Stimulated activated CD4-positive, alpha-beta T cell treated with anti-CD3 and anti-CD28 coated beads, Interleukin-15, amount 100 ng/mL, for 24 hours (primary cell): ENCODE data around the gene CUX1.
"Not testable (repeated sequence)": the region's sequence is repeated elsewhere in the genome, so short reads cannot be mapped to it uniquely, and the experiment has no call there.

Experiments
- DNase-seq: peaks from one replicate; pipeline ENCODE4 v3.0.0-alpha.2; 2020

CUX1 gene

DNA sequence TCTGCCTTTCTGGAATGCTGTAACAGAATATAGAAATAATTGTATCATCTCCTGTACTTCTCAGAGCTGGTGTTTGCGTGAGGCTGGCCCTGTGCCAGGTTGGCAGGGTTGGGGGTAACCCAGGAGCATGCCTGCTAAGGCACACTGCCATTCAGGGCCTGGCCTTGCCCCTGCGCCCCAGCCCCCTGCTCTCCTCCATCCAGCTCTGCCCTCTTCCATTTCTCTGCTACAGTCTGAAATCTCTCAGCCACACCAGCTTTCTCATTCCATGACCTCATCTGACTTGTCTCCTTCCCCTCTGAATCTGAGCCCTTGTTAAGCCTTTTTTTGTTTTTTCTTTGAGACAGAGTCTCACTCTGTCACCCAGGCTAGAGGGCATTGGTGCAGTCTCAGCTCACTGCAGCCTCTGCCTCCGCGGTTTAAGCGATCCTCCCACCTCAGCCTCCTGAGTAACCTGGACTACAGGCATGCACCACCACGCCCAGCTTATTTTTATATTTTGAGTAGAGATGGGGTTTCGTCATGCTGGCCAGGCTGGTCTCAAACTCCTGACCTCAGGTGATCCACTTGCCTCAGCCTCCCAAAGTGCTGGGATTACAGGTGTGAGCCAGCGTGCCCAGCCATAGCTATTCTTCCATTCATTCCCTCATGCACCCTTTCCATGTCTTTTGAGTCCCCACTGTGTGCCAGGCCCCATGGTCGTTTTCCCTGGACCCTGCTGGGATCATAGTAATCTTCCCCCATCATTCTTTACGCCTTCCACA, 206.8 kb downstream of the CUX1 start:
- DNase-seq, result no peak

DNA sequence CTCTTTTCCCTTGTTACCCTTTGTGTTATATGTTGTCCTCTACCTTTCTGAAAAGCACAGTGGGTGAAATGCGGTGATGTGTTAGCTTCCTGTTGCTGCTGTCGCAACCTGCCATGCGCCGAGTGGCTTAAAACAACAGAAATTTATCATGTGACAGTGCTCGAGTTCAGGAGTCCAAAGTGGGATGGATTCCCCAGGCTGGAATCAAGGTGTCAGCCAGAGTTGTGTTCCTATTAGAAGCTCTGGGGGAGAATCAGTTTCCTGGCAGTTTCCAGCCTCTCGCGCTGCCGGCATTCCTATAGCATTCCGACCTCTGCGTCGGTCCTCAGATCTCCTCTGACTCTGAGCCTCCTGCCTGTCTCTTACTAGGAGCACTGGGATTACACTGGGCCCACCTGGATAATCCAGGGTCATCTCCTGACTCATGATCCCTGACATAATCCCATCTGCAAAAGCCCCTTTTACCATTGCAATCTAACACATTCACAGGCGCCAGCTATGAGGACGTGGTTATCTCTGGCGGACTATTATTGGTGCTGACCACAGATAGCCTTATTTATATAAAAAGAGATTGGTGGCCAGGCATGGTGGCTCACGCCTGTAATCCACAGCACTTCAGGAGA, 207.5 kb downstream of the CUX1 start:
- DNase-seq, result no peak

DNA sequence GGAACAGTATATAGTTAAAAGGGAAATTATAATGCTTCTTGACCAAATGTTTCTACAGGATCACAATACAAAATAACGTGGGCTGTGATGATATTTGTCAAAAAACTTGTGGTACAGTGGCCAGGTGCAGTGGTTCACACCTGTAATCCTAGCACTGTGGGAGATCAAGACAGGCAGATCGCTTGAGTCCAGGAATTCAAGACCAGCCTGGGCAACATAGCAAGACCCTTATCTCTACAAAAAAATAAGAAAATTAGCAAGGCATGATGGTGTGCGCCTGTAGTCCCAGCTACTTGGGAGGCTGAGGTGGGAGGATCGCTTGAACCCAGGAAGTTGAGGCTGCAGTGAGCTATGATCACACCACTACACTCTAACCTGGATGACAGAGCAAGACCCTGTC, 208.4 kb downstream of the CUX1 start:
- not testable (repeated sequence) for DNase-seq

DNA sequence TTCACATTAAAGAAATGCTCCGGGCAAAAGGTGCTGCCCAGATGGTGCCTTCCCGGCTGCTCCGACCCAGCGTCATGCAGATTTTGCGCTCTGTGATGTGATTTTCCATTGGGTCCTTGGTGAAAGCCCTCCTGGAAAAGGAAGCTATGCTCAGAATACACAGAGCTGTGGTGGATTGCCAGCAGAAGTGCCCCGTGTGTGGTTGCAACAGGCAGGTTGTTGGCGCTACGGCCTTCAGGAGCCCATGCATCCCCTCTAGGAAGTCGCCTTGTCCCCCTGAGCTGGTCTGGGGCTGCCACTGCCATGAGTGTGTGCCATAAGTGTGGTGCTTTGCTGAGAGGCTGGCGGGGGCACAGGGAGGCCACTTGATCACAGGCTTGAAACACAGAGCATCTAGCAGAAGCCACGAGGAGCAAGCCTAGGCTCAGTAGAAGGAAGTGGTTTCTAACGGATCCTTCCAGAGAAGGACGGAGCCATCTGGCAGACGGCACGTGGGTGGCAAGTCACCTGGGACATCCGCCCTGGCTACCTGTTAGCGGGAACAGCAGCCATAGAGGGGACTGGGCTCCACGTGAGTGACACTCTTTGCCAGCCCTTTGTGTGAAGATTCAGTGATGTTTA, 210.9 kb downstream of the CUX1 start:
- peak; percentile 32 for DNase-seq

DNA sequence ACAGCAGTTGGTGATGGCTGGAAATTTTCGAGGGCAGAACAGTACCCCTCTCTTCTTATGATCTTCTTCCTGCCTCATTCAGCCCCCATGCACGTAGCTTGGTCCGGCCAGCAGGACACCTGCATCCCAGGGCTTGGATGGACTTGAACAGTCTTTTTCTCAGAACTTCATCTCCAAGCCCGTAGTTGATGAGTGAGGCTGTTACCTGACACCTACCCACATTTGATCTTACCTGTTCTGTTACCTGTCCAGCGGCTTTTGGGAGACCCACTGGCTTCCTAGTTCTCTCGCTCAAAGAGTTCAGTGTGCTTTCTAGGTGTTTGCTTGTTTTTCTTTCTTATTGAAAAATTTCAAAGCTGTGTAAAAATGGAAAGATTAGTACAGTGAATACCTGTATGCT, 212.2 kb downstream of the CUX1 start:
- no peak for DNase-seq

DNA sequence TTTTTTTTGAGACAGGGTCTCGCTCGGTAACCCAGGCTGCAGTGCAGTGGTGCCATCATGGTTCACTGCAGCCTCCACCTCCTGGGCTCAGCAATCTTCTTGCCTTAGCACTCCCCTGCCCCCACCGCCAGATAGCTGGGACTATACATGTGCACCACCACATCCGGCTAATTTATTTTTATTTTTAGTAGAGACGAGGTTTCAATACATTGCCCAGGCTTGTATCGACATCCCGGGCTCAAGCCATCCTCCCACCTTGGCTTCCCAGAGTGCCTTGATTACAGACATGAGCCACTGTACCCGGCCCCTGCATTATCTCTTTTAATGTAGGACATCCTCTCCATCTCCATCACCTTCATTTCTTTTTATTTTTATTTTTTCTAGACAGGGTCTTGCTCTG, 213.3 kb downstream of the CUX1 start:
- DNase-seq, result no peak

DNA sequence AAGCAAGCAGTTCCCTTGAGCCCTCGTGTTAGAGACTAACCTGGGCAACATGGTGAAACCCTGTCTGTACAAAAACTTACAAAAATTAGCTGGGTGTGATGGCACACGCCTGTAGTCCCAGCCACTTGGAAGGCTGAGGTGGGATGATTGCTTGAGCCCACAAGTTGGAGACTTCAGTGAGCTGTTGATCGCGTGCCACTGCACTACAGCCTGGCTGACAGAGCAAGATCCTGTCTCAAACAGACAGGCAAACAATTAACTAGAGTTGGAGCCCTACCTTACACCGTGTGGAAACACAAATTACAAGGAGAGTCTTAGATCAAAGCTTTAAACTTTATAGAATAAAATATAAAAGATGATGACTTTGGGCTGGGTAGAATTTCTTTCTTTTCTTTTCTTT, 219.5 kb downstream of the CUX1 start:
- DNase-seq, result no peak

DNA sequence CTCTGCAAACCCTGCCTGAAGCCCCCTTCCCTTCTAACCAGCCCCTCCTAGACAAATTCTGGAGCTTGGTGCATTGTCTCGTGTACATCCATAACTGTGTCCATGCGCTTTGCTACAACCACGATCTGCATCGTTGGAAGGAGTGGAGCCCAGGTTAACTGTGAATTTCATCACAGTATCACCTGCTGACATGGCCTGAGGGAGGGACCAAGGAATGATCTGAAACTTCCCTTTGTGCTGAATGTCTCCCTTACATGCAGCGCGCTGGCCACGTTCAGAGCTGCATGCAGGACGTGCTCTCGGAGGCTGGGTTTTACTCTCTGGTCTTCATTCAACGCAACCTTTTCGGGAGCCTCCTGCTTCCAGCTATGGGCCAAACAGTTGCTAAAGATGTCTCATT, 222.3 kb downstream of the CUX1 start:
- DNase-seq, result no peak

DNA sequence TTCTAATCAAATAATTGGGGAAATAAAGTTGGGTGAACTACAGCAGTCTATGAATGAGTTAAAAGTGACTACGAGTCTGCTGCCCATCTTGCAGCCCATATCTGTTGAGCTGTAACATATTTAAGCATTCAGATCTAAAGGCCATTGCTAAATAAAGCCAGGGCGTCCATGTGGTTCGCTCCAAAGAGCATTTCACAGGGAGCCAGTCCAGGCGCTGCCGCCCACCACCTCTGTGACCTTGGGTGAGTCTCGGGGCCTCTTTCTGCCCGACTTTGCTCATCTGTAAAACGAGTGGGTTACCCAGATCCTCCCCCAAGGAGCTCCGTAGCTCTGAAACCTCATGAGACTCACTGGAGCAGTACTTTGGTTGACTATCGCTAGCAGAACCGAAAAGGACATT, 223.1 kb downstream of the CUX1 start:
- DNase-seq, result no peak

DNA sequence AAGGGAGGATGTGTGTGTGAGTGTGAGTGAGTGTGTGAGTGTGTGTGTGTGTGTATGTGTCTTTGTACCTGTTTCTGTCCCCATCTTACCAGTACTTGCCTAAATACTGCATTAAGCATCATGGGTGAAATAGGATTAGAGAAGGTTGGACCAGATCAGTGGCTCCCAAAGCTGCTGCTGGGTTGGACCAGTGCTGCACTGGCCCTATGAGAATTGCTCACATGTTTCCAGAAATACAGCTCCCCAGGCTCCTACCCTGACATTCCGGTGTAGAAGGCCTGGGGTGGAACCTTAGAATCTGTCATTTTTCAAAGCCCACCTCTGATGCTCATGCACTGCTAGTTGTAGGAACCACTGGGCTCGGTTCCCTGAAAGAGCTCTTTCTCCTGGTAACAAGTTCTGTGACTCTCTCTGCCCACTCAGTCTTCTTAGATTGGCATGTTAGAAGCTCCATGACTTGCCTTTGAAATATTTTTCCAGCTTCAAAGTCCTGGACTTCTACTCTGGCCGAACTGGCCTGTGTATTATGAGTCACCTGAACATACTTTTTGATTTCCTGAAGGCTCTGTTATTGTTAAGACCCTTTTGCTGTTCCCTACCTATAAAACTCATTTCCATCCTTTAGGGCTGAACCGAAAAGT, 224.7 kb downstream of the CUX1 start:
- no peak for DNase-seq

DNA sequence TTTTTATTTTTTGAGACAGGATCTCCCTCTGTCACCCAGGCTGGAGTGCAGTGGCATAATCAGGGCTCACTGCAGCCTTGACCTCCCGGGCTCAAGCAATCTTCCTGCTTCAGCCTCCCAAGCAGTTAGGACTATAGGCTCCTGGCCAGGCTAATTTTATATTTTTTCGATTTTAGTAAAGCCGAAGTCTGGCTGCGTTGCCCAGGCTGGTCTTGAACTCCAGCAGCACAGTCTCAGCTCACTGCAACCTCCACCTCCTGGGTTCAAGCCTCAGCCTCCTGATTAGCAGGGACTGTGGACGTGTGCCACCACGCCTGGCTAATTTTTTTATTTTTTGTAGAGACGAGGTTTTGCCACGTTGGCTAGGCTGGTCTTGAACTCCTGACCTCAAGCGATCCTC, 225.4 kb downstream of the CUX1 start:
- DNase-seq, result not testable (repeated sequence)

DNA sequence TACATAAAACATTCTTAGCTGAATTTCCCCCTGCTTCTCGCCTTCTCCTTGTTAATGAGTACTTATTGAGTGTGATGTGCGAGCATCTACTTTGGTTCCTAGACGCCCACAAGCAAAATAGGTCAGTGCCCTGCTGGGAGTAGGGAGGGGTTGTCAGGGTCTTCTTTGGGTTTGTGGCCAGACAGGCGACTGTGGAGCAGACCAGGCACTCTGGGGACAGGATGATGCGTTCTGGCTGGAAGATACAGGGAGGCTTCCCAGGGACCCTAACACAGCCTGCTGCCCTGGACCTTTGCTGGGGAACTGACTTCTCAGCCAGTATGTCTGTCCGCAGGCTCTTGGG, 227.2 kb downstream of the CUX1 start:
- no peak for DNase-seq

DNA sequence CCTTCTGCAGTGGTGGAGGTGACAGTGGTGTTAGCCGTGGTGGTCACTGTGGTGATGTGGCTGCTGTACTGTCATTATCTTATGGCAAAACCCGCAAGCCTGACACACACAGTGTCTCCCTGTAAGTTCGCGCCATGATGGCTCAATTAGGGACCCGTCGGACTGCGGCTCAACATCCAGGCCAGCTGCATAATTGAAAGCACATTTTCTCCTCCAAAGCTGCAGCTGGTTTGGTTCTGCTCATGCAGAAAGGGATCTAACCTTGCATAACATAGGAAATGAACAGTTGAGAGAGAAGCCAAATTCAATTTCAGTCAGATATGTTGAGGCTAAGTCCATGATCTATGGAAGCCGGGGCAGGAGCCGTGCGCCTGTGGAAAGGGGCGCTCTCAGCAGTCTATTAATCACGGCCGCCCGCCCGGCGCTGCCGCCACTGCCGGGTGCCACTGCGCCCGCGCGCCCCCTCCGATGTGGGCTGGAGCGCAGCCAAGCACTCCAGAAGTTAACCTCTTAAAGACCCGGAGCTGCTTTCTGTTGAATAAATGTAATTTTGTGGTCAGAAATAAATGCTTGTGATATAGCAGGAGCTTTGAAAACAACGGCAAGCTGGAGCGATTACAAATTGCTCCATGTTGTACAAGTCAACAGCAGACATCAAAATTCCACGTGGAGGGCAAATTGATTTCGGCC, 227.7 kb downstream of the CUX1 start:
- no peak for DNase-seq

DNA sequence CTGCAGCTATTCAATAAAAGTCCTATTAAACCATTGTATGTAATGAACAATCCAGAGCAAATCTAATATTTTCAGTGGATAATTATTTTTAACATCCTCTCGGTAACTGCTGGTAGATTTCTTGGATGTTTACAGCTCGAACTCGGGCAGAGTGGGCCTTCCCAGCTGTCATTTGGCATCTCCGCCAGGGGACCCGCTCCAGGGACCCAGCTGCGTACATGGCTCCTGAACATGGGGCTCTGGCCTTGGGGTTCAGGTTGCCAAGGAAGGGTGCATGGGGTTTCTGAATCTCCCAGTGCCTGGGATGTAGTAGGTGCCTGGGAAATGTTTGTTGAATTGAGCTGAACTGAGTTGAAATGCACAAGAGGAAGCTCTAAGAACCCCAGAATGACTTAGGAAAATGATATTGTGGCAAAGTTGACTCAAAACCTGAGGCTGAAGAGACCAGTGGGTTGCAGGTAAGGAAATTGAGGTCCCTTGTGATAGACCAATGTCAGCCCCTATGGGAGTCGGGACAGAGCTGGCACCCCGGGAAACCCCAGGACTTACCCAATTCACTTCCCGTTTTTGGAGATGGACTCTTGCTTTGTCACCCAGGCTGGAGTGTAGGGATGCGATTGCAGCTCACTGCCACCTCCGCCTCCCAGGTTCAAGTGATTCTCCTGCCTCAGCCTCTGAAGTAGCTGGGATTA, 228.4 kb downstream of the CUX1 start:
- no peak for DNase-seq

DNA sequence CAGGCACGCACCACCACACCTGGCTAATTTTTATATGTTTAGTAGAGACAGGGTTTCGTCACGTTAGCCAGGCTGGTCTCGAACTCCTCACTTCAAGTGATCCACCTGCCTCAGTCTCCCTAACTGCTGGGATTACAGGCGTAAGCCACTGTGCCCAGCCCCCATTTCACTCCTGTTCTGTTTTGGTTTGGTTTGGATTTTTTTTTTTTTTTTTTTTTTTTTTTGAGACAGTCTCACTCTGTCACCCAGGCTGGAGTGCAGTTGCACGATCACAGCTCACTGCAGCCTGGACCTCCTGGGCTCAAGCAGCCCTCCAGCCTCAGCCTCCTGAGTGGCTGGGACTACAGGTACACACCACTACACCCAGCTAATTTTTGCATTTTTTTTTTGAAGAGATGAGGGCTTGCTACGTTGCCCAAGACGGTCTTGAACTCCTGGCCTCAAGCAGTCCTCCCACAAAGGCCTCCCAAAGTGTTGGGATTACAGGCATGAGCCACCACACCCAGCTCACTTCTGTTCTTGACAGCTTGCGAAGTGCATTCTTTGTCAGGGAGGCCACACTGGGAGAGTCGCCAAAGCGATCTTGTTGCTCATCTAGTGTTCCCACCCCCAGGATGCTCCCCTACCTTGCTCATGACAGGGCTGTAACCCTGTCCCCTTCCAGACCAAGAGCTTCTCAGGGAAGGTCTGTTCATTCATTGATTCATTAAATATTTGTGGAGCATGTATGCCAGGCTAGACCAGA, 229.1 kb downstream of the CUX1 start:
- no peak for DNase-seq

DNA sequence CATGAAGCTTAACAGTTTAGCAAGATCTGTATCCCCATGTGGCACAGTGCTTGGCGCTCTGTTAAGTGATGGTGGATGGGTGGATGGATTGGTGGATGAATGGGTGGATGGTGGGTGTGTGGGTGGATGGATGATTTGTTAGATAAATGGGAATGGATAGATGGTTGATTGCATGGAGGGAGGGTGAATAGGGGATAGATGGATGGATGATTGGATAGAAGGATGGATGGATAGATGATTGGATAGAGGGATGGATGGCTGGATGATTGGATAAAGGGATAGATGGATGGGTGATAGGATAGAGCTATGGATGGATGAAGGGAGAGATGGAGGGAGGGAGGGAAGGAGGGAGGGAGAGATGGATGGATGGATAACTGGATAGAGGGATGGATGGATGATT, 229.7 kb downstream of the CUX1 start:
- DNase-seq, result no peak

DNA sequence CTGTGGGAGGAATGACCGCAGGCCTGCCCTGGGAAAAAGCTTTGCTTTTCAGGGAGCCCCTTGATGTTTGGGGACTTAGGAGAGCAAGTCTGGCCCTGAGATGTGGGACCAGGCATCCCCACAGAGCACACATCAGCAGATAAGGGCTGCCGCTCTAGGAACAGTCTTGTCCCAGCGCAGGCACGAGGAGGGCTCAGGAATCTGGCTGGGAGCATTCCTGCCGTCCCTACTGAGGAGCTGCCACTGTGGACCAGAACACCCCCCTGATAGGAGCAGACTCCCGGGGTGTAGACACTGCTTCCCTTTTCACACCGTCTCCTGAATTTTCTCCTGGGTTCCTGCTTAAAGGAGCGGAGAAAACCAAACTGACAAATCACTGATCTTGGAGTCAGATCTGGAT, 232.3 kb downstream of the CUX1 start:
- DNase-seq, result no peak

DNA sequence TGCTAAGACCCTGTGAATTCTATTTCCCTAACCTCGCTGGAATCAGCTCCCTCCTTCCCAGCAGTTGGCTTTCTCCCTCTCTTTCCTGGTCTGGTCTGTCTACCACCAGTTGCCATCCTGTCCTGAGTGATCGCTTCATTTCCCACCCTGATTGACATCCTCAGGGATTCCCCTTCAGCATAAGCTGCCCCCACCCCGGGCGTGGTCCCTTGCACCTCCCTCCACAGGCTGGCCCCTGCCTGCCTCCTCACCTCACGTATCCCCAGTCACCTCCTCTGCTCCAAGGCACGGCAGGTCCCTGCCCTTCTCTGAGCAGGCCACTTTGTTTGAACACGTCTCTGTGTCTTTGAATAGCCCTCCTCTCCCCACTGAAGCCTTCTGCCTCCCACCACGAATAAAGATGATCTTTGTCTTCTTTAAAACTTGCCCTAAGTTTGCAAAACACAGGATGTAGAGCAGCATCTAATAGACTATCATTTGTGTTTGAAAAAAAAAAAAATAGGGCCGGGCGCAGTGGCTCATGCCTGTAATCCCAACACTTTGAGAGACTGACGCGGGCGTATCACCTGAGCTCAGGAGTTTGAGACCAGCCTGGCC, 233.5 kb downstream of the CUX1 start:
- no peak for DNase-seq

DNA sequence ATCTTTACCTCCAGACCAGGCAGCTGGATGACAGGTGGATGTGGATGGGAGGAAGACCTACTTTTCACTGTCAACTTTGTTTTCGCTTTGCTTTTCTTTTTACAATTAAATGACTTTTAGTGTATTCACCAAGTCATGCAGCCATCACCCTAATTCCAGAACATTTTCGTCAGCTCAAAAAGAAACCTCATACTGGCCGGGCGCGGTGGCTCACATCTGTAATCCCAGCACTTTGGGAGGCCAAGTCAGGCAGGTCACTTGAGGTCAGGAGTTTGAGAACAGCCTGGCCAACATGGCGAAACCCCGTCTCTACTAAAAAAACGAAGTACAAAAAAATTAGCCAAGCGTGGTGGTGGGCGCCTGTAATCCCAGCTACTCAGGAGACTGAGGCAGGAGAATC, 234.3 kb downstream of the CUX1 start:
- DNase-seq, result not testable (repeated sequence)

DNA sequence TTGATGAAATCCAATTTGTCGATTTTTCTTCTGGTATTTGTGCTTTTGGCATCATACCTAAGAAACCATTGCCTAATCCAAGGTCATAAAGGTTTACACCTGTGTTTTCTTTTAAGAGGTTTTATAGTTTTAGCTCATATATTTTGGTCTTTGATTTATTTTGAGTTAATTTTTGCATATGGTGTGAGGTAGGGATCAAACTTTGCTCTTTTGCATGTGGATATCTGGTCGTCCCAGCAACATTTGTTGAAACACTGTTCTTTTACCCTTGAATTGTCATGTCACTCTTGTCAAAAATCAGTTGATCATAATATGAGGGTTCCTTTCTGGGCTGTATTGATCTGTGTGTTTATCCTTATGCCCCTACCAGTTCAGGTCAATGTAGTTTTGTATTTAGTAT, 236.7 kb downstream of the CUX1 start:
- no peak for DNase-seq

DNA sequence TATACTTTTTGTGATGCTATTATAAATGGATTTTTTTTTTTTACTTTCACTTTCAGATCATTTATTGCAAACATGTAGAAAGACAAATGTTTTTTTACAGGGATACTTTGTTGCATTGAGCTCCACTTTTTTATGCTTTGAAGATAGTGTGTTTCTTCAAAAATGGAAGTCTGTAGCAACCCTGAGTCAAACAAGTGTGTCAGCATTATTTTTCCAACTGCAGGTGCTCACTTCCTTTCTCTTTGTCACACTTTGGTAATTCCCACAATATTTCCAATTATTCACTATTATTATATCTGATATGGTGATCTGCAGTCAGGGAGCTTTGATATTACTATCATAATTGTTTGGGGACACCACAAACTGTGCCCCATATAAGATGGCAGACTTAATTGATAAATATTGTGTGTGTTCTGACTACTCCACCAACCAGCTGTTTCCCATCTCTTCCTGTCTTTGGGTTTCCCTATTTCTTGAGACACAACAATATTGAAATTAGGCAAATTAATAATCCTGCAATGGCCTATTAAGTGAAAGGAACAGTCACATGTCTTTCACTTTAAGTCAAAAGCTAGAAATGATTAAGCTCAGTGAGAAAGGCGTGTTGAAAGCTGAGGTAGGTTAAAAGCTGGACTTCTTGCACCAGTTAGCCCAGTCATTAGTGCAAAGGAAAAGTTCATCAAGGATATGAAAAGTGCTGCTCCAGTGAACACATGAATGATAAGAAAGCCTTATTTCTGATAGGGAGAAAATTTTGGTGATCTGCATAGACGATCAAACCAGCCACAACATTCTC, 238.0 kb downstream of the CUX1 start:
- no peak for DNase-seq
